Activated naive CD8-positive, alpha-beta T cell treated with anti-CD3 and anti-CD28 coated beads, Interleukin-2, amount 10 ng/mL, durations not matched to agents 7 days and 5 days (primary cell): ENCODE data around the gene SINHCAF. TPM values are rescaled to one million over a fixed set of nuclear protein-coding genes. Genes with fewer than 3 reads are reported as not detected.

Experiments used
- ATAC-seq: fragments of 150-1000 bp; cut with Tn5 transposase; one replicate; pipeline ENCODE4 v1.10.0; 2021; ENCODE audit warnings: low read depth, moderate library complexity
- POLR2A ChIA-PET: fragments of 350-600 bp; sonication (Branson Sonifier 250); formaldehyde crosslinking; loops from one replicate; lab custom pipeline; 2021; ENCODE audit warnings: antibody characterized with exemption; lab: Charles Lee
- DNase-seq: peaks from one replicate; pipeline ENCODE4 v3.0.0; 2021
- H3K27ac Mint-ChIP-seq: one replicate; pipeline ENCODE4 v1.8.0; 2022; ENCODE audit warnings: mild to moderate bottlenecking, mixed read lengths
- H3K27me3 Mint-ChIP-seq: one replicate; pipeline ENCODE4 v1.8.0; 2022; ENCODE audit warnings: mild to moderate bottlenecking, moderate library complexity, mixed read lengths
- H3K36me3 Mint-ChIP-seq: one replicate; pipeline ENCODE4 v1.8.0; 2021; ENCODE audit warnings: mild to moderate bottlenecking, mixed read lengths
- H3K4me1 Mint-ChIP-seq: one replicate; pipeline ENCODE4 v1.8.0; 2021; ENCODE audit warnings: mixed read lengths
- H3K4me3 Mint-ChIP-seq: one replicate; pipeline ENCODE4 v1.8.0; 2022; ENCODE audit warnings: mild to moderate bottlenecking, moderate library complexity, mixed read lengths
- H3K9me3 Mint-ChIP-seq: one replicate; pipeline ENCODE4 v1.8.0; 2021; ENCODE audit warnings: mixed read lengths
- total RNA-seq, 2 experiments: library from RNA; stranded (reverse); gene quantifications; one replicate each; pipeline ENCODE4 v1.2.3, GENCODE V29; 2021

Gene SINHCAF
- total RNA-seq, 2 experiments from 2014 or later, result 74.7 to 86.3 TPM

DNA sequence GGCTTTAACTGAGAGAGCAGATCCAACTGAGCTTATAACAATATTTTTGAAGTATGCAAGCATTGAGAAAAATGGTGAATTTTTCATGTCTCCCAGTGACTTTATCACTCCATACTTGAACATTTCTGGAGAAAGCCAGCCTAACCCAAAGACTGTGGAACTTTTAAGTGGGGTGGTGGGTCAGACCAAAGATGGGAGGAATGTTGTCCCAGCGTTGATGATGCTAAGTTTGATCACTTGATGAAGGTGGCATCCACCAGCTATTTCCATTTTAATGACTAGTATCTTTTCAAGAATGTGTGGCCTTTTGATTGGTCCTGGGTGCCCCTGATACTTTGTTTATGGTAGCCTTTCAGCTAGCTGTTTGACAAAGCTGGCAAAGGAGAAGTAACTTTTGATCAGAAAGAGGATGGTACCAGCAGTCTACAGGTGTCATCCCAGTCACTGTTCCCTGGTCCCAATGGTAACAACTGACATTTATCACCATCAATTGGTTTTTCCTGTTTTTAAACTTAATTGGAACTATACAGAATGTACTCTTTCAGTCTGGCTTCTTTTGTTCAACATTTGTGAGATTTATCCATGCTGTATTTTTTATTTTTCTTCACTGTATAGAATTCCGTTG lies 14.2 kb downstream of the SINHCAF start:
- Mint-ChIP-seq H3K9me3 (peaks cover 8% of the 10 kb centered on the region), H3K4me3 (no peak overlapping the region), H3K4me1 (peaks cover 16% of the 10 kb centered on the region), H3K27me3 (no peaks in the 10 kb centered on the region), H3K36me3 (peaks cover 50% of the 10 kb centered on the region), H3K27ac (no peak overlapping the region)
- DNase-seq (no peak), ATAC-seq (no peak)
- POLR2A ChIA-PET, result no interaction called here

- Mint-ChIP-seq H3K9me3 (peaks cover 8% of the 10 kb centered on the region), H3K36me3 (peaks cover 53% of the 10 kb centered on the region), H3K27me3 (no peaks in the 10 kb centered on the region), H3K4me3 (no peak overlapping the region), H3K4me1 (peaks cover 18% of the 10 kb centered on the region), H3K27ac (no peak overlapping the region)
- POLR2A ChIA-PET, result no interaction called here
- ATAC-seq (no peak), DNase-seq (no peak)
Measured at GRCh38 chr12:31310488-31310887, 15.5 kb downstream of the SINHCAF start.

- peaks cover 14% of the 10 kb centered on the region for H3K4me1 Mint-ChIP-seq
- no peak overlapping the region for H3K4me3 Mint-ChIP-seq
Measured at GRCh38 chr12:31309279-31309678, 16.7 kb downstream of the SINHCAF start.

DNA sequence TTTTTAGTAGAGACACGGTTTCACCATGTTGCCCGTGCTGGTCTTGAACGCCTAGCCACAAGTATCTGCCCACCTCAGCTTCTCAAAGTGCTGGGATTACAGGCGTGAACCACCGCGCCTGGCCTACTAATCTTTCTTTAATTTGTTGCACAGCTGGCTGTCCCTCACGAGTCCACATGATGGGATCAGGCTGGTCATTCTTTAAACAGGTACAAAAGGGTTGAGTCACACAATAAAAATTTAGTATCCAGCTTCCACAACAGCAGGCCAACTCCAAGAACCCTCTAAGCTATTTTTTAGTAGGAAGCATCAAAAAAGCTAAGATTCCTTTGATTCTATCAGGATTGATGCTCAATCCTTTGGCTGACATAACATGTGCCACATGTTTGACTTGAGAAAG lies 17.8 kb downstream of the SINHCAF start:
- H3K4me1 Mint-ChIP-seq, result peaks cover 12% of the 10 kb centered on the region
- ATAC-seq, result no peak
- H3K4me3 Mint-ChIP-seq, result no peak overlapping the region
- POLR2A ChIA-PET, result no interaction called here
- H3K27ac Mint-ChIP-seq, result no peak overlapping the region
- DNase-seq, result no peak
- no peaks in the 10 kb centered on the region for H3K27me3 Mint-ChIP-seq
- peaks cover 58% of the 10 kb centered on the region for H3K36me3 Mint-ChIP-seq
- peaks cover 8% of the 10 kb centered on the region for H3K9me3 Mint-ChIP-seq

More at GRCh38 chr12:31309279-31309678, 16.7 kb downstream of the SINHCAF start:
- H3K36me3 Mint-ChIP-seq, result peaks cover 55% of the 10 kb centered on the region
- no peaks in the 10 kb centered on the region for H3K27me3 Mint-ChIP-seq
- ATAC-seq (no peak), DNase-seq (no peak)
- peaks cover 8% of the 10 kb centered on the region for H3K9me3 Mint-ChIP-seq
- POLR2A ChIA-PET, result no interaction called here
- no peak overlapping the region for H3K27ac Mint-ChIP-seq

DNA sequence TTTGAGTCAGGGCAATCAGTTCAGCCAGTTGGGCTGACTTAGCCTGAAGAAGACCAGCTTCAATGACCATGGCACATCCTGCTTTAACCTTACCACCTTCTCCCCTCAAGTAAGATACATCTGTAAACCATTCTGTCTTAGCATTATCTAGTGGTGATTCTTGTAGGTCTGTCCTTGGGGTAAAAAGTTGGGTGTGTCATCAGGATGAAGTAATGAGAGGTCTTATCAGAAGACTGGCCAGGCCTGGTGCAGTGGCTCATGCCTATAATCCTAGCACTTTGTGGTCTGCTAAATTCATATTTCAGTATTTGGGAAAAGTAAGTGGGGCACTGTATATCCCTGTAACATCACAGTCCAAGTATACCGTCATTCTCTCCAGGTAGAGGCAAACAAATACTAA lies 19.1 kb downstream of the SINHCAF start:
- no peak for DNase-seq
- ATAC-seq, result no peak
- Mint-ChIP-seq H3K4me1 (peaks cover 12% of the 10 kb centered on the region), H3K36me3 (peaks cover 54% of the 10 kb centered on the region), H3K27me3 (no peaks in the 10 kb centered on the region), H3K9me3 (peaks cover 6% of the 10 kb centered on the region), H3K27ac (no peak overlapping the region), H3K4me3 (no peak overlapping the region)
- POLR2A ChIA-PET, result no interaction called here

- H3K4me1 Mint-ChIP-seq, result peaks cover 15% of the 10 kb centered on the region
- ATAC-seq (no peak), DNase-seq (no peak)
- H3K27me3 Mint-ChIP-seq, result no peaks in the 10 kb centered on the region
- H3K27ac Mint-ChIP-seq, result peak overlapping the region; percentile 46
- H3K9me3 Mint-ChIP-seq, result no peaks in the 10 kb centered on the region
- no peak overlapping the region for H3K4me3 Mint-ChIP-seq
- peaks cover 48% of the 10 kb centered on the region for H3K36me3 Mint-ChIP-seq
- POLR2A ChIA-PET, result no interaction called here
Measured at GRCh38 chr12:31303466-31303865, 22.5 kb downstream of the SINHCAF start.

- Mint-ChIP-seq H3K4me1 (peaks cover 17% of the 10 kb centered on the region), H3K9me3 (no peaks in the 10 kb centered on the region), H3K4me3 (no peak overlapping the region), H3K36me3 (peaks cover 52% of the 10 kb centered on the region), H3K27ac (no peak overlapping the region), H3K27me3 (no peaks in the 10 kb centered on the region)
- ATAC-seq (no peak), DNase-seq (no peak)
- POLR2A ChIA-PET, result no interaction called here
Measured at GRCh38 chr12:31301311-31301710, 24.6 kb downstream of the SINHCAF start.

GRCh38 chr12:31300783-31301182 lies 25.2 kb downstream of the SINHCAF start:
- DNase-seq (no peak), ATAC-seq (no peak)
- no peaks in the 10 kb centered on the region for H3K27me3 Mint-ChIP-seq
- no peaks in the 10 kb centered on the region for H3K9me3 Mint-ChIP-seq
- no peak overlapping the region for H3K27ac Mint-ChIP-seq
- POLR2A ChIA-PET, result interaction anchor here (0.5 kb wide), 1 partner anchor 1399 kb away, joined by 4 read pairs; no protein-coding TSS in a partner anchor
- peaks cover 53% of the 10 kb centered on the region for H3K36me3 Mint-ChIP-seq
- no peak overlapping the region for H3K4me3 Mint-ChIP-seq
- H3K4me1 Mint-ChIP-seq, result peaks cover 17% of the 10 kb centered on the region

- no peak overlapping the region for H3K27ac Mint-ChIP-seq
- ATAC-seq (no peak), DNase-seq (no peak)
- no peak overlapping the region for H3K4me3 Mint-ChIP-seq
- H3K4me1 Mint-ChIP-seq, result peaks cover 17% of the 10 kb centered on the region
- no peaks in the 10 kb centered on the region for H3K9me3 Mint-ChIP-seq
- peaks cover 52% of the 10 kb centered on the region for H3K36me3 Mint-ChIP-seq
- POLR2A ChIA-PET, result interaction anchor here (0.5 kb wide), 1 partner anchor 1399 kb away, joined by 4 read pairs; no protein-coding TSS in a partner anchor
- H3K27me3 Mint-ChIP-seq, result no peaks in the 10 kb centered on the region
Measured at GRCh38 chr12:31300341-31300740, 25.6 kb downstream of the SINHCAF start.

DNA sequence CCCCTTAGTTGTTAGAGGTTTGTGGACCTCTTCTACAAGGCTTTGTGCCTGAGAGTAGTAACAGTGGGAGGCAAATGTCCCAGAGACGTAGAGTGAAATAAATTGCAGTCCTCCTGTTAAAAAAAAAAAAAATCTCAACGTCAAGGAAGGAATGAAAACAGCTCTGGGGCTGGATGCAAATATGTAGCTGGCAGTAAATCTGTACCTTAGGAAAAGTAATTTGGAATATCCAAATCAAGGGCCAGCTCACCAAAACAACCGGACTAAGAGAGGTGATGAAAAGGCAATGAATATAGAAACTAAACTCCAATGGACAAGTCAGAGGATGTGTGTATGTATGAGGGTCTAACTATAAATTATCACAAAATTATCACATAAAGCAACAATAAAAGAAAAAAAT lies 27.0 kb downstream of the SINHCAF start:
- no peak for DNase-seq
- H3K27me3 Mint-ChIP-seq, result no peaks in the 10 kb centered on the region
- H3K36me3 Mint-ChIP-seq, result peaks cover 47% of the 10 kb centered on the region
- POLR2A ChIA-PET, result interaction anchor here (1.0 kb wide), 1 partner anchor 24 kb away, joined by 3 read pairs; no protein-coding TSS in a partner anchor
- H3K4me3 Mint-ChIP-seq, result no peak overlapping the region
- no peak for ATAC-seq
- H3K27ac Mint-ChIP-seq, result no peak overlapping the region
- H3K4me1 Mint-ChIP-seq, result peaks cover 21% of the 10 kb centered on the region
- no peaks in the 10 kb centered on the region for H3K9me3 Mint-ChIP-seq

GRCh38 chr12:31298515-31298910 lies 27.4 kb downstream of the SINHCAF start:
- peak overlapping the region; percentile 36 for H3K27ac Mint-ChIP-seq
- peaks cover 47% of the 10 kb centered on the region for H3K36me3 Mint-ChIP-seq
- ATAC-seq (no peak), DNase-seq (no peak)
- no peak overlapping the region for H3K4me3 Mint-ChIP-seq
- POLR2A ChIA-PET, result interaction anchor here (1.0 kb wide), 1 partner anchor 25 kb away, joined by 3 read pairs; no protein-coding TSS in a partner anchor
- no peaks in the 10 kb centered on the region for H3K27me3 Mint-ChIP-seq
- H3K4me1 Mint-ChIP-seq, result peaks cover 22% of the 10 kb centered on the region
- H3K9me3 Mint-ChIP-seq, result no peaks in the 10 kb centered on the region

DNA sequence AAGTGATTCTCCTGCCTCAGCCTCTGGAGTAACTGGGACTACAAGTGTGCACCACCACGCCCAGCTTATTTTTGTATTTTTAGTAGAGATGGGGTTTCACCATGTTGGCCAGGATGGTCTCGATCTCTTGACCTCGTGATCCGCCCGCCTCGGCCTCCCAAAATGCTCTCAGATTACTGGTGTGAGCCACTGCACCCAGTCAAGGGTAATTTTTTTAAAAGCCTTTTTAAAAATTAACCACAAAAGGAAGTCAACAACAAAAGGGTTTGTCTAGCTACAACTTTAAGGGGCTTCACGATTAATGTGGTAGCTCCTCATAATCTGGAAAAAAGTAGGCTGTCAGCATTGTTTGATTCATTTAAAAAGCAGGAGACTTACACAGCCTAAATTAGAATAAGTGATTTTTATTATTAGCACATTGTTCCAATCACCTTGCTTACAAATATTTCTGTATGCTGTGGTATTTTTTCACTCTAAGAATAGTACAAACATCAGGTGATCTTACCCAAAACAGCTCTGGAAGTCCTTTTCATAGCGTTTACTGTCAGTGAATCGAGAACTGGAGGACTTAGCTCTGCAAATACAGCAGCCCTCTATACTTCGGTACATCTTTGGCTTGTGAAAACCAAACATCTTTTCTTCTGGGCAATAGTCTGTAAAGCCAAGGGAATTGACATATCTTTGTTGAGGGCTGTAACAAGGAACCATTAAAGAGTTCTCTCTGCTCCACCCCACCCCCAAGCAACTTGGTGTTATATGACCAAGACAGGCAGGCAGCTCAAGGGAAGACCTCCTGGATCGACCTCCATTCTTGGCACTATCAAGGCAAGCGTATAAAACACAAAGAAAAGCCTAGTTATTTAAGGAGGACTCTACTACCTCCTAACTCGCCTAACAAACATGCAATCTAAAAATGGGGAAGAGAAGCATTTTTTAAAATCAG lies 28.1 kb downstream of the SINHCAF start:
- Mint-ChIP-seq H3K27ac (peak overlapping the region; percentile 36), H3K9me3 (no peaks in the 10 kb centered on the region), H3K4me1 (peaks cover 23% of the 10 kb centered on the region), H3K4me3 (no peak overlapping the region), H3K36me3 (peaks cover 45% of the 10 kb centered on the region), H3K27me3 (no peaks in the 10 kb centered on the region)
- ATAC-seq (no peak), DNase-seq (no peak)
- POLR2A ChIA-PET, result interaction anchor here (1.0 to 1.1 kb wide), 2 partner anchors 25 to 29 kb away, joined by 3 read pairs; no protein-coding TSS in a partner anchor

- Mint-ChIP-seq H3K27ac (no peak overlapping the region), H3K4me3 (no peak overlapping the region), H3K4me1 (peaks cover 9% of the 10 kb centered on the region), H3K27me3 (no peaks in the 10 kb centered on the region), H3K36me3 (peaks cover 48% of the 10 kb centered on the region), H3K9me3 (no peaks in the 10 kb centered on the region)
- DNase-seq (no peak), ATAC-seq (no peak)
- POLR2A ChIA-PET, result no interaction called here
Measured at GRCh38 chr12:31289441-31289840, 36.5 kb downstream of the SINHCAF start.
